GM12878 (cell line): Measurements from ENCODE around the gene OR5K1. TPM values are rescaled to one million over a fixed set of nuclear protein-coding genes. Genes with fewer than 3 reads are reported as not detected.

Source experiments
- ATAC-seq: fragments of 200-7000 bp; cut with Tn5 transposase; 3 replicates; pipeline ENCODE4 v1.9.1; 2020; ENCODE audit warnings: mild to moderate bottlenecking, moderate library complexity
- BruUV-seq: library from RNA; stranded (reverse); fragments of 400-500 nt; replicated peaks from 2 replicates; lab custom pipeline; 2021; lab: Mats Ljungman, UMichigan
- CTCF ChIA-PET: fragments of 300-600 bp; sonication (Branson Sonifier 250); formaldehyde crosslinking; extraction: SDS; loops from one replicate; lab custom pipeline; 2021; ENCODE audit warnings: inconsistent platforms; lab: Yijun Ruan, JAX
- POLR2A ChIA-PET: fragments of 350-600 bp; formaldehyde crosslinking; extraction: SDS; loops from one replicate; lab custom pipeline; 2021; ENCODE audit warnings: inconsistent platforms; lab: Charles Lee
- RAD21 ChIA-PET: fragments of 300-600 bp; sonication (Branson Sonifier 250); formaldehyde crosslinking; loops from one replicate; lab custom pipeline; 2023; ENCODE audit warnings: antibody characterized with exemption; ENCODE audit not compliant: unreplicated experiment; lab: Charles Lee
- SMC1A ChIA-PET: fragments of 300-600 bp; sonication (Branson Sonifier 250); formaldehyde crosslinking; loops from one replicate; lab custom pipeline; 2023; ENCODE audit not compliant: unreplicated experiment, uncharacterized antibody; lab: Charles Lee
- DNase-seq: peaks from one replicate; pipeline ENCODE4 v3.0.0-alpha.2; 2011; ENCODE audit warnings: low read depth, low spot score
- FAIRE-seq: peaks from 3 replicates; lab custom pipeline; 2011; peaks lifted over from hg19 to GRCh38; lab: Jason Lieb, UNC
- H2AFZ ChIP-seq: 2 replicates; pipeline ENCODE4 v1.6.0; 2011; ENCODE audit warnings: low read depth, low read length, control low read depth; ENCODE audit not compliant: control insufficient read depth
- H3K27ac ChIP-seq: 2 replicates; pipeline ENCODE4 v1.5.1; 2011; ENCODE audit warnings: control low read depth; ENCODE audit not compliant: control insufficient read depth, insufficient read depth
- H3K27me3 ChIP-seq, 2 experiments: replicated peaks in 1 of 2; 2 replicates each; pipeline versions ENCODE4 v1.6.0 to v1.6.1; 2011; ENCODE audit warnings: low read length in 1 of 2; ENCODE audit not compliant: control insufficient read depth in 2 of 2, insufficient read depth in 2 of 2
- H3K36me3 ChIP-seq, 2 experiments: 2 replicates each; pipeline ENCODE4 v1.5.1; 2011; ENCODE audit warnings: low read length in 1 of 2; ENCODE audit not compliant: control insufficient read depth in 2 of 2, insufficient read depth in 2 of 2
- H3K4me1 ChIP-seq: 2 replicates; pipeline ENCODE4 v1.6.1; 2011; ENCODE audit warnings: mild to moderate bottlenecking, low read length, moderate library complexity, mixed read lengths; ENCODE audit not compliant: control insufficient read depth, insufficient read depth
- H3K4me2 ChIP-seq: 2 replicates; pipeline ENCODE4 v1.6.0; 2011; ENCODE audit warnings: control low read depth; ENCODE audit not compliant: control insufficient read depth, insufficient read depth
- H3K4me3 ChIP-seq: fragments of 200-600 bp; sonication (generic); 2 replicates; pipeline ENCODE4 v1.5.1; 2016
- H3K79me2 ChIP-seq: 2 replicates; pipeline ENCODE4 v1.6.0; 2011; ENCODE audit warnings: low read length; ENCODE audit not compliant: control insufficient read depth, insufficient read depth
- H3K9ac ChIP-seq: 2 replicates; pipeline ENCODE4 v1.8.0; 2011; ENCODE audit warnings: low read length, control low read depth, mixed read lengths; ENCODE audit not compliant: control insufficient read depth, insufficient read depth
- H3K9me3 ChIP-seq: replicated peaks from 3 replicates; pipeline ENCODE4 v1.5.1; 2011; ENCODE audit warnings: mild to moderate bottlenecking, low read length; ENCODE audit not compliant: control insufficient read depth, insufficient read depth
- H4K20me1 ChIP-seq: 2 replicates; pipeline ENCODE4 v1.6.0; 2011; ENCODE audit not compliant: control insufficient read depth, insufficient read depth
- BCLAF1 ChIP-seq: fragments of 450-650 bp; IDR thresholded peaks from 2 replicates; pipeline ENCODE4 v1.6.1; 2017; ENCODE audit warnings: antibody characterized with exemption, mild to moderate bottlenecking, moderate library complexity
- CBFB ChIP-seq: IDR thresholded peaks from 2 replicates; pipeline ENCODE4 v1.6.1; 2016; ENCODE audit warnings: antibody characterized with exemption, low read depth
- CEBPB ChIP-seq, 2 experiments: fragments of 150-350 bp in 1 of 2; IDR thresholded peaks; 2 replicates each; pipeline ENCODE4 v1.6.1; 2012 to 2014; ENCODE audit warnings: low read depth in 2 of 2, low read length in 2 of 2, borderline replicate concordance in 1 of 2, inconsistent platforms in 1 of 2
- ETV6 ChIP-seq, 2 experiments: fragments of 450-650 bp in 1 of 2; IDR thresholded peaks in 1 of 2; conservative IDR thresholded peaks in 1 of 2; 2 replicates each; pipeline ENCODE4 v1.6.1; 2014; ENCODE audit warnings: antibody characterized with exemption in 1 of 2, borderline replicate concordance in 1 of 2, low read depth in 1 of 2, mild to moderate bottlenecking in 1 of 2, moderate library complexity in 1 of 2
- IKZF1 ChIP-seq: fragments of 450-650 bp; conservative IDR thresholded peaks from 2 replicates; pipeline ENCODE4 v1.6.1; 2017; ENCODE audit warnings: antibody characterized with exemption, mild to moderate bottlenecking
- MEF2B ChIP-seq: fragments of 450-650 bp; IDR thresholded peaks from 2 replicates; pipeline ENCODE4 v1.6.1; 2018; ENCODE audit warnings: mild to moderate bottlenecking, moderate library complexity; ENCODE audit not compliant: partially characterized antibody, poor library complexity, severe bottlenecking
- NFIC ChIP-seq: IDR thresholded peaks from 2 replicates; pipeline ENCODE4 v1.6.1; 2012; ENCODE audit warnings: low read depth, mild to moderate bottlenecking, inconsistent platforms, low read length, moderate library complexity
- NFYA ChIP-seq: IDR thresholded peaks from 2 replicates; pipeline ENCODE4 v1.6.1; 2011; ENCODE audit warnings: low read depth, mild to moderate bottlenecking, low read length, improper control_type of control experiment, borderline replicate concordance
- NRF1 ChIP-seq: conservative IDR thresholded peaks from 2 replicates; pipeline ENCODE4 v1.6.1; 2011; ENCODE audit warnings: mild to moderate bottlenecking, low read depth, low read length, improper control_type of control experiment
- RB1 ChIP-seq: fragments of 450-650 bp; formaldehyde crosslinking; IDR thresholded peaks from 2 replicates; pipeline ENCODE4 v1.6.1; 2017; ENCODE audit warnings: mild to moderate bottlenecking, borderline replicate concordance
- RELB ChIP-seq: fragments of 450-650 bp; IDR thresholded peaks from 2 replicates; pipeline ENCODE4 v1.6.1; 2017; ENCODE audit warnings: low read depth, mild to moderate bottlenecking, moderate library complexity
- REST ChIP-seq: IDR thresholded peaks from 2 replicates; pipeline ENCODE4 v1.6.1; 2012; ENCODE audit warnings: mild to moderate bottlenecking, low read depth, low read length
- SUZ12 ChIP-seq: fragments of 200-600 bp; sonication (generic); IDR thresholded peaks from one replicate; pipeline ENCODE4 v1.6.1; 2018; ENCODE audit warnings: antibody characterized with exemption, mild to moderate bottlenecking; ENCODE audit not compliant: unreplicated experiment
- USF1 ChIP-seq: IDR thresholded peaks from 2 replicates; pipeline ENCODE4 v1.6.1; 2011; ENCODE audit warnings: borderline replicate concordance, low read depth, mild to moderate bottlenecking, moderate library complexity, mixed read lengths, low read length; ENCODE audit not compliant: insufficient read depth; ENCODE audit errors: extremely low read length
- ZNF274 ChIP-seq: IDR thresholded peaks from one replicate; pipeline ENCODE4 v1.8.0; 2011; ENCODE audit not compliant: insufficient read length, insufficient read depth
- WGBS: methylation state at CpG from one replicate; pipeline ENCODE4 v1.1.6; 2016; ENCODE audit warnings: low lambda C conversion rate; ENCODE audit not compliant: insufficient replicate concordance, insufficient coverage; ENCODE audit errors: missing lambda C conversion rate; 5-methylcytosine and 5-hydroxymethylcytosine counted together
- in situ Hi-C: fragments of 300-500 bp; cut with MboI; formaldehyde crosslinking; loops from 9 replicates; pipeline ENCODE4 v1.14.3; 2018; ENCODE audit warnings: mixed read lengths
- intact Hi-C: fragments of 100-400 bp; cut with micrococcal nuclease; formaldehyde crosslinking; loops from one replicate; pipeline ENCODE4 v1.14.2; 2022; ENCODE audit not compliant: unreplicated experiment
- polyA plus RNA-seq, 11 experiments: library from polyadenylated mRNA; depleted of rRNA in 4 of 11; unstranded in 6 of 11; stranded (reverse) in 5 of 11; fragments of >200 nt; fragmentation: Nextera tagmentation in 4 of 11; fragmentation: Illumina TruSeq in 1 of 11; extraction: Ambion mirVana in 4 of 11; extraction: Trizol in 1 of 11; gene quantifications; 1 replicate in 1 of 11; 2 replicates in 10 of 11; pipeline versions ENCODE4 v1.2.1 to v1.2.3, GENCODE V29; 2011 to 2016; ENCODE audit warnings: inconsistent platforms in 2 of 11, missing spikeins in 2 of 11, low read depth in 1 of 11
- total RNA-seq, 4 experiments: library from RNA; depleted of rRNA in 3 of 4; stranded (reverse); fragments of >200 nt in 3 of 4; fragmentation: Illumina TruSeq in 1 of 4; extraction: Trizol in 1 of 4; gene quantifications; 2 replicates each; pipeline versions ENCODE4 v1.2.1 to v1.2.3, GENCODE V29; 2013 to 2021

The OR5K1 gene
- total and polyA plus RNA-seq, 10 of the 15 experiments (the other 5 are each of a cell fraction or from before 2014, with no cell fraction given), result 0.50 TPM; not detected in 9

- Histone ChIP-seq H4K20me1 (no peaks in the 10 kb centered on the region), H3K79me2 (no peaks in the 10 kb centered on the region), H3K27me3 (no peaks in the 10 kb centered on the region), H3K9ac (no peak overlapping the region), H3K4me3 (no peak overlapping the region), H3K27ac (no peak overlapping the region), H2AFZ (no peak overlapping the region), H3K4me2 (no peak overlapping the region), H3K9me3 (no peaks in the 10 kb centered on the region; the same call in 2 of the 3 replicates), H3K36me3 (no peaks in the 10 kb centered on the region), H3K4me1 (no peaks in the 10 kb centered on the region)
- FAIRE-seq (no peak), DNase-seq (no peak), ATAC-seq (no peak)
- ChIA-PET POLR2A (no interaction called here), RAD21 (no interaction called here), SMC1A (interaction anchor here (0.9 to 2.3 kb wide), 5 partner anchors 8 to 65 kb away, joined by 3 to 5 read pairs (median 3); partner anchors contain the start of gene OR5K1), CTCF (interaction anchor here (1.0 to 3.6 kb wide), 3 partner anchors 10 to 118 kb away, joined by 4 to 10 read pairs (median 4); no protein-coding TSS in a partner anchor)
- 96% methylated on average over 1 of the region's 1 CpG for WGBS
- in situ Hi-C loops (no loop called here), intact Hi-C loops (no loop called here)
- no TSS peak for BruUV-seq
- no peak for TF ChIP-seq SUZ12
- no peak for TF ChIP-seq NRF1
- TF ChIP-seq REST, result no peak
- no peak for TF ChIP-seq NFIC
- no peak for TF ChIP-seq USF1
- no peak for TF ChIP-seq RB1
- TF ChIP-seq NFYA, result no peak
- no peak for TF ChIP-seq BCLAF1
- no peak for TF ChIP-seq CEBPB (IDR thresholded peaks at IDR 0.05; ENCODE audit: borderline replicate concordance in 1 of 2, low read depth in 2 of 2, low read length in 2 of 2)
- TF ChIP-seq MEF2B, result no peak
- TF ChIP-seq IKZF1, result no peak
- TF ChIP-seq ETV6 (conservative IDR thresholded peaks at IDR 0.05 in 1 of 2, IDR thresholded peaks at IDR 0.05 in 1 of 2; ENCODE audit: borderline replicate concordance in 1 of 2, low read depth in 1 of 2), result no peak
- TF ChIP-seq ZNF274, result no peak
- TF ChIP-seq CBFB, result no peak
- TF ChIP-seq RELB, result no peak
These were observed 8.1 kb upstream of the OR5K1 start for GRCh38 chr3:98454929-98455328.
